Measurements from ENCODE around the gene KLHL18. TPM values are rescaled to one million over a fixed set of nuclear protein-coding genes. Genes with fewer than 3 reads are reported as not detected.

The KLHL18 gene
- total and polyA plus RNA-seq, 12 donors, result 10.6 to 62.1 (median 28.3) TPM

GRCh38 chr3:47394881-47395280 lies 112.1 kb downstream of the KLHL18 start:
- Histone ChIP-seq H3K27me3 (no peaks in the 10 kb centered on the region), H3K27ac (peak overlapping the region in 4 of 5 donors; percentile 39 to 86 (median 59)), H3K4me1 (replicated peaks in 1 of 2) (peaks cover 19 to 62% of the 10 kb centered on the region in 2 donors), H3K36me3 (replicated peaks in 1 of 2) (peaks cover 0 to 28% of the 10 kb centered on the region in 2 donors), H3K4me3 (no peak overlapping the region), H3K9me3 (replicated peaks in 1 of 3) (no peaks in the 10 kb centered on the region)
- TF ChIP-seq POLR2A (IDR thresholded peaks at IDR 0.05), result no peak
- TF ChIP-seq CTCF (IDR thresholded peaks at IDR 0.05), result no peak
- intact Hi-C loops (cut with DNase I), result no loop called here
- 47 to 56% (median 51%) methylated on average over 3 of the region's 3 CpGs for WGBS, 4 donors
- DNase-seq, result peak in 3 of 7 donors; percentile 16 to 25 (median 21)

Small RNA genes within 50 kb of the gene (small RNA-seq; reads per million reads assigned to genes)
- 0 reads per million in 2 donors for gene SNORD13P3

Other genes starting within 250 kb of the KLHL18 start
- gene SETD2, start 118.8 kb upstream of the KLHL18 start, total RNA-seq, result 10 to 100 TPM; 27.0 to 58.9 (median 48.4) TPM
- 10 to 100 TPM; 12.6 to 33.1 (median 15.6) TPM for gene SETD2, start 118.8 kb upstream of the KLHL18 start, polyA plus RNA-seq
- gene KIF9, start 145 bp upstream of the KLHL18 start, total RNA-seq, result 1 to 10 TPM; 1.1 to 9.8 (median 5.9) TPM
- gene KIF9, start 145 bp upstream of the KLHL18 start, polyA plus RNA-seq, result 10 to 100 TPM in 1 of 3 donors, 1 to 10 TPM in 2; 3.1 to 12.8 (median 4.2) TPM
- gene PTPN23, start 98.1 kb downstream of the KLHL18 start, total RNA-seq, result 10 to 100 TPM; 10.4 to 69.6 (median 34.8) TPM
- 10 to 100 TPM in 2 of 3 donors, 1 to 10 TPM in 1; 8.4 to 70.0 (median 26.7) TPM for gene PTPN23, start 98.1 kb downstream of the KLHL18 start, polyA plus RNA-seq
- 100 to 1,000 TPM; 126 to 954 (median 170) TPM for gene SCAP, start 193.0 kb downstream of the KLHL18 start, total RNA-seq
- 100 to 1,000 TPM; 130 to 560 (median 182) TPM for gene SCAP, start 193.0 kb downstream of the KLHL18 start, polyA plus RNA-seq
- 100 to 1,000 TPM in 1 of 9 donors, 10 to 100 TPM in 8; 41.3 to 125 (median 45.4) TPM for gene ELP6, start 230.8 kb downstream of the KLHL18 start, total RNA-seq
- 10 to 100 TPM; 46.5 to 53.7 (median 51.7) TPM for gene ELP6, start 230.8 kb downstream of the KLHL18 start, polyA plus RNA-seq

All from adrenal gland (tissue), 12 donors.